ENCODE results near the gene ZNF654. TPM values are rescaled to one million over a fixed set of nuclear protein-coding genes. Genes with fewer than 3 reads are reported as not detected.

ZNF654 gene
- polyA plus RNA-seq, 3 donors from 2014 or later, result 7.0 to 13.6 (median 7.5) TPM

GRCh38 chr3:88036221-88036620, 22.8 kb upstream of the ZNF654 start:
- Mint-ChIP-seq H3K36me3 (no peaks in the 10 kb centered on the region), H3K4me3 (no peak overlapping the region), H3K9me3 (no peaks in the 10 kb centered on the region), H3K27me3 (ENCODE audit: low read depth in 3 of 3) (peaks cover 0 to 9% (median 5%) of the 10 kb centered on the region in 3 donors), H3K27ac (no peak overlapping the region), H3K4me1 (peaks cover 12 to 14% of the 10 kb centered on the region in 2 donors)
- no peak for DNase-seq

- DNase-seq, result no peak
- H3K27me3 Mint-ChIP-seq (ENCODE audit: low read depth in 3 of 3), result peaks cover 0 to 7% (median 5%) of the 10 kb centered on the region in 3 donors
- no peak overlapping the region for H3K4me3 Mint-ChIP-seq
- H3K36me3 Mint-ChIP-seq, result no peaks in the 10 kb centered on the region
- no peaks in the 10 kb centered on the region for H3K4me1 Mint-ChIP-seq
- H3K27ac Mint-ChIP-seq, result no peak overlapping the region
- H3K9me3 Mint-ChIP-seq, result no peaks in the 10 kb centered on the region
These were observed 20.5 kb upstream of the ZNF654 start for GRCh38 chr3:88038566-88038965.

GRCh38 chr3:88040529-88040928, 18.5 kb upstream of the ZNF654 start:
- H3K9me3 Mint-ChIP-seq, result no peaks in the 10 kb centered on the region
- no peak overlapping the region for H3K27ac Mint-ChIP-seq
- no peak for DNase-seq
- H3K4me1 Mint-ChIP-seq, result no peaks in the 10 kb centered on the region
- no peaks in the 10 kb centered on the region for H3K36me3 Mint-ChIP-seq
- H3K4me3 Mint-ChIP-seq, result no peak overlapping the region
- H3K27me3 Mint-ChIP-seq (ENCODE audit: low read depth in 3 of 3), result peaks cover 0 to 6% (median 5%) of the 10 kb centered on the region in 3 donors

GRCh38 chr3:88041005-88041404, 18.1 kb upstream of the ZNF654 start:
- Mint-ChIP-seq H3K9me3 (no peaks in the 10 kb centered on the region), H3K4me1 (no peaks in the 10 kb centered on the region), H3K27ac (no peak overlapping the region), H3K4me3 (no peak overlapping the region), H3K36me3 (no peaks in the 10 kb centered on the region), H3K27me3 (ENCODE audit: low read depth in 3 of 3) (peaks cover 0 to 6% (median 5%) of the 10 kb centered on the region in 3 donors)
- no peak for DNase-seq

- no peak overlapping the region for H3K27ac Mint-ChIP-seq
- H3K36me3 Mint-ChIP-seq, result no peaks in the 10 kb centered on the region
- DNase-seq, result no peak
- no peaks in the 10 kb centered on the region for H3K4me1 Mint-ChIP-seq
- no peak overlapping the region for H3K4me3 Mint-ChIP-seq
- H3K27me3 Mint-ChIP-seq (ENCODE audit: low read depth in 3 of 3), result peaks cover 0 to 2% (median 0%) of the 10 kb centered on the region in 3 donors
- H3K9me3 Mint-ChIP-seq, result no peaks in the 10 kb centered on the region
These were observed 14.6 kb upstream of the ZNF654 start for GRCh38 chr3:88044411-88044810.

GRCh38 chr3:88046766-88047165, 12.3 kb upstream of the ZNF654 start:
- Mint-ChIP-seq H3K4me1 (peaks cover 2 to 5% of the 10 kb centered on the region in 2 donors), H3K4me3 (no peak overlapping the region)

GRCh38 chr3:88057630-88058305, 1.3 kb upstream of the ZNF654 start:
- Mint-ChIP-seq H3K4me1 (peaks cover 49 to 81% of the 10 kb centered on the region in 2 donors), H3K9me3 (no peaks in the 10 kb centered on the region), H3K36me3 (peaks cover 13 to 27% (median 13%) of the 10 kb centered on the region in 3 donors), H3K27me3 (ENCODE audit: low read depth in 3 of 3) (peaks cover 3 to 8% (median 4%) of the 10 kb centered on the region in 3 donors), H3K27ac (peak overlapping the region; percentile 93 to 98 (median 97)), H3K4me3 (peak overlapping the region; percentile 95 to 98 (median 98))
- DNase-seq, result peak in 2 of 3 donors; percentile 3 to 5

More at GRCh38 chr3:88046766-88047165, 12.3 kb upstream of the ZNF654 start:
- H3K27ac Mint-ChIP-seq, result peak overlapping the region in 1 of 6 donors; percentile 37
- H3K36me3 Mint-ChIP-seq, result no peaks in the 10 kb centered on the region
- H3K9me3 Mint-ChIP-seq, result no peaks in the 10 kb centered on the region
- peaks cover 0 to 2% (median 0%) of the 10 kb centered on the region in 3 donors for H3K27me3 Mint-ChIP-seq (ENCODE audit: low read depth in 3 of 3)
- DNase-seq, result no peak

GRCh38 chr3:88058306-88058580, 812 bp upstream of the ZNF654 start:
- peak overlapping the region; percentile 93 to 98 (median 97) for H3K27ac Mint-ChIP-seq
- peaks cover 54 to 84% of the 10 kb centered on the region in 2 donors for H3K4me1 Mint-ChIP-seq
- H3K27me3 Mint-ChIP-seq (ENCODE audit: low read depth in 3 of 3), result peaks cover 3 to 8% (median 4%) of the 10 kb centered on the region in 3 donors
- H3K9me3 Mint-ChIP-seq, result no peaks in the 10 kb centered on the region
- peak overlapping the region; percentile 95 to 98 (median 98) for H3K4me3 Mint-ChIP-seq
- DNase-seq, result no peak
- peaks cover 13 to 27% (median 13%) of the 10 kb centered on the region in 3 donors for H3K36me3 Mint-ChIP-seq

- Mint-ChIP-seq H3K4me1 (peaks cover 56 to 84% of the 10 kb centered on the region in 2 donors), H3K27me3 (ENCODE audit: low read depth in 3 of 3) (peaks cover 3 to 8% (median 4%) of the 10 kb centered on the region in 3 donors), H3K36me3 (peaks cover 11 to 21% (median 13%) of the 10 kb centered on the region in 3 donors), H3K9me3 (no peaks in the 10 kb centered on the region), H3K27ac (peak overlapping the region; percentile 76 to 98 (median 97)), H3K4me3 (peak overlapping the region; percentile 95 to 98 (median 98))
- DNase-seq, result peak in 2 of 3 donors; percentile 16 to 23
These were observed 520 bp downstream of the ZNF654 start for GRCh38 chr3:88059380-88060170.

GRCh38 chr3:88061746-88062145, 2.7 kb downstream of the ZNF654 start:
- DNase-seq, result no peak
- Mint-ChIP-seq H3K4me3 (peak overlapping the region in 2 of 5 donors; percentile 8 to 44), H3K27me3 (ENCODE audit: low read depth in 3 of 3) (peaks cover 3 to 8% (median 4%) of the 10 kb centered on the region in 3 donors), H3K36me3 (peaks cover 0 to 6% (median 0%) of the 10 kb centered on the region in 3 donors), H3K9me3 (no peaks in the 10 kb centered on the region), H3K27ac (peak overlapping the region in 4 of 6 donors; percentile 3 to 71 (median 45)), H3K4me1 (peaks cover 47 to 69% of the 10 kb centered on the region in 2 donors)

- peaks cover 40 to 81% of the 10 kb centered on the region in 2 donors for H3K4me1 Mint-ChIP-seq
- no peak overlapping the region for H3K4me3 Mint-ChIP-seq
These were observed 16.0 kb downstream of the ZNF654 start for GRCh38 chr3:88075072-88075471.

GRCh38 chr3:88075497-88075896, 16.4 kb downstream of the ZNF654 start:
- H3K36me3 Mint-ChIP-seq, result no peaks in the 10 kb centered on the region
- peak overlapping the region in 4 of 6 donors; percentile 3 to 33 (median 10) for H3K27ac Mint-ChIP-seq
- H3K27me3 Mint-ChIP-seq (ENCODE audit: low read depth in 3 of 3), result no peaks in the 10 kb centered on the region
- H3K4me3 Mint-ChIP-seq, result peak overlapping the region in 2 of 5 donors; percentile 0
- no peak for DNase-seq
- peaks cover 41 to 80% of the 10 kb centered on the region in 2 donors for H3K4me1 Mint-ChIP-seq
- H3K9me3 Mint-ChIP-seq, result no peaks in the 10 kb centered on the region

More at GRCh38 chr3:88075072-88075471, 16.0 kb downstream of the ZNF654 start:
- peak overlapping the region in 4 of 6 donors; percentile 10 to 71 (median 10) for H3K27ac Mint-ChIP-seq
- no peaks in the 10 kb centered on the region for H3K27me3 Mint-ChIP-seq (ENCODE audit: low read depth in 3 of 3)
- H3K9me3 Mint-ChIP-seq, result no peaks in the 10 kb centered on the region
- DNase-seq, result no peak
- H3K36me3 Mint-ChIP-seq, result no peaks in the 10 kb centered on the region

GRCh38 chr3:88076712-88077111, 17.7 kb downstream of the ZNF654 start:
- Mint-ChIP-seq H3K4me3 (no peak overlapping the region), H3K4me1 (peaks cover 43 to 85% of the 10 kb centered on the region in 2 donors), H3K9me3 (no peaks in the 10 kb centered on the region)

GRCh38 chr3:88078932-88079331, 19.9 kb downstream of the ZNF654 start:
- no peaks in the 10 kb centered on the region for H3K9me3 Mint-ChIP-seq
- no peak overlapping the region for H3K4me3 Mint-ChIP-seq
- no peaks in the 10 kb centered on the region for H3K27me3 Mint-ChIP-seq (ENCODE audit: low read depth in 3 of 3)
- DNase-seq, result no peak
- H3K36me3 Mint-ChIP-seq, result no peaks in the 10 kb centered on the region
- H3K4me1 Mint-ChIP-seq, result peaks cover 46 to 78% of the 10 kb centered on the region in 2 donors
- H3K27ac Mint-ChIP-seq, result no peak overlapping the region

More at GRCh38 chr3:88076712-88077111, 17.7 kb downstream of the ZNF654 start:
- H3K36me3 Mint-ChIP-seq, result no peaks in the 10 kb centered on the region
- no peaks in the 10 kb centered on the region for H3K27me3 Mint-ChIP-seq (ENCODE audit: low read depth in 3 of 3)
- H3K27ac Mint-ChIP-seq, result no peak overlapping the region
- DNase-seq, result no peak
